Progenitor cell of endocrine pancreas (in vitro differentiated cells): ENCODE data around the gene DCAF15. TPM values are rescaled to one million over a fixed set of nuclear protein-coding genes. Genes with fewer than 3 reads are reported as not detected.

Source experiments
- DNase-seq: peaks from one replicate; pipeline ENCODE4 v3.0.0; 2021; ENCODE audit warnings: low spot score; ENCODE audit not compliant: unreplicated experiment
- H3K27ac Mint-ChIP-seq: 2 replicates; pipeline ENCODE4 v1.8.0; 2021; ENCODE audit warnings: mild to moderate bottlenecking, moderate library complexity, mixed read lengths
- H3K27me3 Mint-ChIP-seq: 2 replicates; pipeline ENCODE4 v1.8.0; 2021; ENCODE audit warnings: mixed read lengths
- H3K36me3 Mint-ChIP-seq: 2 replicates; pipeline ENCODE4 v1.8.0; 2022; ENCODE audit warnings: mixed read lengths; ENCODE audit not compliant: insufficient read depth
- H3K4me1 Mint-ChIP-seq: 2 replicates; pipeline ENCODE4 v1.8.0; 2021; ENCODE audit warnings: low read depth, mixed read lengths
- H3K4me3 Mint-ChIP-seq: 2 replicates; pipeline ENCODE4 v1.8.0; 2021; ENCODE audit warnings: low read depth, mild to moderate bottlenecking, moderate library complexity, mixed read lengths
- H3K9me3 Mint-ChIP-seq: 2 replicates; pipeline ENCODE4 v1.8.0; 2021; ENCODE audit warnings: low read depth, mixed read lengths
- CTCF ChIP-seq: fragments of 200-600 bp; sonication (generic); IDR thresholded peaks from one replicate; pipeline ENCODE4 v1.5.0; 2021; ENCODE audit warnings: antibody characterized with exemption, mild to moderate bottlenecking; ENCODE audit not compliant: unreplicated experiment
- total RNA-seq: library from RNA; stranded (reverse); gene quantifications from 2 replicates; pipeline ENCODE4 v1.2.1, GENCODE V29; 2021

The DCAF15 gene
- total RNA-seq, 1 donor from 2014 or later = 65.5 TPM

DNA sequence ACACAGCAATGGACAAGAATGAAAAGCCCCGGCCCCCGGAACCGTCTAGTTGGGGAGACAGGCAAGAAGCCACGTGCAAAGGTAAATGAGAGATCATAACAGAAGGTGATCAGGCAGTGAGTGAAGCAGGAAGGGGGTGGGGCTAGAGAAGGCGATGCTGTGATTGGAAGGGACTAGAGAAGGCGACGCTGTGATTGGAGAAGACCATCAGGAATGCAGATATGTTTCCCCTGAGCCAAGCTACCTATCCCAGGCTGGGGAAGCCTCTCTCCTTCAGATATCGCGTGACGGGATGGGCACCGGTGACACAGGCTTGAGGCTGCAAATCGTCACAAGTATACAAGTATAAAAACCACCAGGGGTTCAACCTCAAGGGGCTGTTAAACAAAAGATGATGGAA lies 21.8 kb downstream of the DCAF15 start:
- Mint-ChIP-seq H3K27ac (peak overlapping the region; percentile 91), H3K27me3 (no peaks in the 10 kb centered on the region), H3K9me3 (no peaks in the 10 kb centered on the region), H3K4me1 (peaks cover 2% of the 10 kb centered on the region), H3K36me3 (peaks cover 13% of the 10 kb centered on the region), H3K4me3 (no peak overlapping the region)
- TF ChIP-seq CTCF = no peak
- no peak for DNase-seq

- no peaks in the 10 kb centered on the region for H3K27me3 Mint-ChIP-seq
- H3K9me3 Mint-ChIP-seq = no peaks in the 10 kb centered on the region
- peaks cover 2% of the 10 kb centered on the region for H3K4me1 Mint-ChIP-seq
- H3K27ac Mint-ChIP-seq = no peak overlapping the region
- peaks cover 11% of the 10 kb centered on the region for H3K36me3 Mint-ChIP-seq
- no peak for DNase-seq
- no peak for TF ChIP-seq CTCF
- H3K4me3 Mint-ChIP-seq = no peak overlapping the region
Measured at GRCh38 chr19:13975870-13976269, 23.6 kb downstream of the DCAF15 start.

DNA sequence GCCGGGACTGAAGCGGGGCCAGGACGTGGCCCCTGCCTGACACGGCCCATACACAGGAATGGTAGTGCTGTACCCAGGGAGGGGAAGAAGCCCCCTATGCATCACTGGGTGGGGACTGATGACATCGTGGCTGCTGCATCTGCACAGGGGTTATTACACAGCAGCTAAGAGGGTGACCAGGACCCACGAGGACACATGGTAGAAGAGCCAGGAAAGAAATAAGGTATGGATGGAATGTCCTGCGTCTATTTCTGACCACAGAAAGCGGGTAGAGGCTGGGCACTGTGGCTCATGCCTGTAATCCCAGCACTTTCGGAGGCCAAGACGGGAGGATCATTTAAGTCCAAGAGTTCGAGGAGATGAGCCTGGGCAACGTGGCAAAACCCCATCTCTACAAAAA lies 24.1 kb downstream of the DCAF15 start:
- Mint-ChIP-seq H3K4me3 (no peak overlapping the region), H3K4me1 (peaks cover 2% of the 10 kb centered on the region), H3K27me3 (no peaks in the 10 kb centered on the region), H3K36me3 (peaks cover 11% of the 10 kb centered on the region), H3K9me3 (no peaks in the 10 kb centered on the region), H3K27ac (no peak overlapping the region)
- DNase-seq = no peak
- TF ChIP-seq CTCF = no peak

DNA sequence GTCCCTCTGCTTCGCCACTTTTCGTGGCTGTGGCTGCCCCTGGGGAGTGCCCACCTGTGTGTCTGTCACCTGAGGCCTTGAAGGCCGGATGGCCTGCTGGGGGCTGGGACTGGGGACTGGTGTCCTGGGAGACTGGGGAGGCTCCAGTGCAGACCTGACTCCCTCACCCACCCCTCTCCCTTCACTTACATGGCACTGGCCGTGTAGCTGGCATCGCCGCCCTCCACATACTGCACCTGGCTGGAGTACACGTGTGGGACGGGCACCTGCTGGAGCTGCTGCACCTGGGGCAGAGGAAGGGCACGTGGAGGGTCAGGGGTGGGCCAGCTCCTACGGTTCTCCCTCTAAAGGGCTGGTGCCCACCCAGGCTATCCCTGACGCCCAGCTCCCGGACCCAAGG lies 25.5 kb downstream of the DCAF15 start:
- H3K4me3 Mint-ChIP-seq = peak overlapping the region; percentile 49
- H3K27me3 Mint-ChIP-seq = no peaks in the 10 kb centered on the region
- peaks cover 11% of the 10 kb centered on the region for H3K36me3 Mint-ChIP-seq
- no peak overlapping the region for H3K27ac Mint-ChIP-seq
- no peaks in the 10 kb centered on the region for H3K9me3 Mint-ChIP-seq
- TF ChIP-seq CTCF = no peak
- no peak for DNase-seq
- peaks cover 2% of the 10 kb centered on the region for H3K4me1 Mint-ChIP-seq

GRCh38 chr19:13978351-13979243 lies 26.3 kb downstream of the DCAF15 start:
- no peaks in the 10 kb centered on the region for H3K27me3 Mint-ChIP-seq
- no peaks in the 10 kb centered on the region for H3K9me3 Mint-ChIP-seq
- H3K4me3 Mint-ChIP-seq = peak overlapping the region; percentile 49
- no peak for TF ChIP-seq CTCF
- peak; percentile 75 for DNase-seq
- H3K27ac Mint-ChIP-seq = no peak overlapping the region
- peaks cover 2% of the 10 kb centered on the region for H3K4me1 Mint-ChIP-seq
- H3K36me3 Mint-ChIP-seq = peaks cover 9% of the 10 kb centered on the region
